Ramos (cell line): ENCODE results near the gene KLHL7.

Source experiments
- in situ Hi-C: fragments of 300-500 bp; cut with MboI; formaldehyde crosslinking; loops from one replicate; pipeline ENCODE4 v1.14.3; 2022; ENCODE audit warnings: low sequenced_read_pairs; ENCODE audit not compliant: unreplicated experiment

KLHL7 gene

DNA sequence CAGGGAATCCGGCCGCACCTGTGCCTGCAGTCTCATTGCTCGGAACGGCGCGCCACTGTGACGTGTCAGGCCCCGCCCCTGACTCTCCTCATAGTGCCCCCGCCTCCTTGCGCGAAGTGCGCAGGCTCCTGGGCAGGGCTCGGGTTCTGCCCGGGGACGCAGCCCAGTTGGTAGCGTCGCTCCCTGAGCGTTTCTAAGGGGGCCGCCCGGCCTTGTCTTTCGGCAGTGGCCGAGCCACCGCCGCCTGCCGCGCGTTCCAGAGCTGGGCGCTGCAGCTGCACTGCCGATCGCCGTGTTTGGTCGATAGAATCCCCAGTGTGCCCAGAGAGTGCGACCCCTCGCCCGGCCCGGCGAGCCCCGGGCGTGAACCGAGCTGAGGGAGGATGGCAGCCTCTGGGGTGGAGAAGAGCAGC is at the start of gene KLHL7:
KLHL7 (plus strand) TSS at position 142 of the 413 bp plus-strand sequence; CDS start at position 384, 242 bp downstream.
- in situ Hi-C loops: no loop called here

DNA sequence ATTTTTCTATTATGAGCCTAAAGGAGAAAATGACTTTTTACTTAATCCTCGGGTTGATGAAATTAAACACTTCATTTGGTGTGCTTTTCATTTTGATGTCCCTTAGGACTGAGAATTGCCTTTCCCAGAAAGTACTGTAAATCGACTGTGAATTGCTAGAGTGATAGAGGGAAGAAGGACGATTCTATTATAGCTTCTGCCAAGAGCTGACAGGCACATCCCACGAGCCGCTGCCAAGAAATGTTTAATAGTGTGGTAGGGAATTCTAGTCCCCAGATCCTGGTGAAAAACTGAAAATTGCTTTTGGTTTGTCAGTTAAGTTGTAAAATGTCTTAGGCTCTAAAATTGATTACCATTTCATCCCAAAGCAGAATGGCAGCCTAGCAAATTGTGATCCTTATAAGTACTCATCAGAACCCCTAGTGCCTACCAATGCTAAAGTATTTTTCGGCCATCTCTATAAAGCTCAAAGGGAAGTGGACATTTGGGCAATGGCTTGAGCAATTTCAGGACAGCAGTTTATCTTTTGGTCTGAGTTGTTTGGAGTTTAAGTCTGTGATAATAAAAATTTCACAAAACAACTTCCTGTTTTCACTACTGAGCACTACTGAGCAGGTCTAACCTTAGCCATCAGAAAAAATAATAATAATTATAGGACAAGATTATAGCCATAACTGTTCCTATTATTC is 47.0 kb upstream of the KLHL7 start:
- in situ Hi-C loops: loop anchor here (25.0 kb wide), 1 partner anchor 971 kb away; no protein-coding TSS in a partner anchor

DNA sequence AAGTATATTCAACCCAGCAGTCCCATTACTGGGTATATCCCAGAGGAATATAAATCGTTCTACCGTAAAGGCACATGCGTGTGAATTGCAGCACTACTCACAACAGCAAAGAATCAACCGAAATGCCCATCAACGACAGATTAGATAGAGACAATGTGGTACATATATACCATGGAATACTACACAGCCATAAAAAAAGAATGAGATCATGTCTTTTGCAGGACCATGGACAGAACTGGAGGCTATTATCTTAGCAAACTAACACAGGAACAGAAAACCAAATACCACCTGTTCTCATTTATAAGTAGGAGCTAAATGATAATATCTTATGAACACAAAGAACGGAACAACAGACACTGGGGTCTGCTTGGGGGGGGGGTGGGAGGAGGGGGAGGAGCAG is 44.3 kb upstream of the KLHL7 start:
- in situ Hi-C loops: loop anchor here (10.0 to 25.0 kb wide), 2 partner anchors 497 to 974 kb away; no protein-coding TSS in a partner anchor

- in situ Hi-C loops: loop anchor here (10.0 to 25.0 kb wide), 2 partner anchors 498 to 975 kb away; no protein-coding TSS in a partner anchor
These were observed 43.1 kb upstream of the KLHL7 start for GRCh38 chr7:23062452-23062851.

DNA sequence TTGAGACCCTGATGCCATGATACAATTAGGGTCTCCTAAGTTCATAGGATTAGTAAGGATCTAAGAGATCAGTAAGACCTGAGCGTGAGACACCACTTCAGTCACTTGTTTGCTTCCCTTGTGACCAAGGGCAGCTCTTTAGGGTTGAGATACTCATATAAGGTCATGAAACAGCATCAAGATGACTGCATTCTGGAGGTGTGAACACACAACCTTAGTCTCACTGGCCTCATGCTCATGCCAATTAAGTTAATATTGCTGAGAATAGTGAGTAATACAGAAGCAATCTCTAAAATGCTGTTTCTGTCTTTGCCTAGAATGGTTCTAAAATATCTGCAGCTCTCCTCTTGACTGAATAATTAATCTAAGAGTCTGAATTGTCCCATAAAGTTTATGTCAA is 39.6 kb upstream of the KLHL7 start:
- in situ Hi-C loops: loop anchor here (10.0 to 25.0 kb wide), 2 partner anchors 501 to 979 kb away; no protein-coding TSS in a partner anchor

- in situ Hi-C loops: loop anchor here (10.0 to 25.0 kb wide), 2 partner anchors 502 to 980 kb away; no protein-coding TSS in a partner anchor
These were observed 38.3 kb upstream of the KLHL7 start for GRCh38 chr7:23067271-23067670.

DNA sequence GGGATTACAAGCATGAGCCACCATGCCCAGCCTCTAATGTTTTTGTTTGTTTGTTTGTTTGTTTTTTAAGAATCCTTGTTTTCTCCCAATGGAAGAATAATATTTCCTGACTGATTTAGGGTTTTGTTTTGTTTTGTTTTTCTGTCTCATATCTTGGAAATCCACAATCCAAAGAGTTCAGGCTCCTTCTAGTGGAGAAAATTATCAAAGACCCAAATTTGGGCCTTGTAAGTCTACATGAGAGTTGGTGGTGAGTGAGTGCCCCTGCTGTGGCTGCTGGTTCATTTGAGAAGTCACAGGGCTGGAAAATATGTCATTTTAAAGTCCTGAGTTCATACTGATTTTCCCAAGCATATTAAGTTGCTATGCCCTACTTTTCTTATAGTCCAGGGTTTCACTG is 33.5 kb upstream of the KLHL7 start:
- in situ Hi-C loops: loop anchor here (25.0 kb wide), 1 partner anchor 985 kb away; no protein-coding TSS in a partner anchor

DNA sequence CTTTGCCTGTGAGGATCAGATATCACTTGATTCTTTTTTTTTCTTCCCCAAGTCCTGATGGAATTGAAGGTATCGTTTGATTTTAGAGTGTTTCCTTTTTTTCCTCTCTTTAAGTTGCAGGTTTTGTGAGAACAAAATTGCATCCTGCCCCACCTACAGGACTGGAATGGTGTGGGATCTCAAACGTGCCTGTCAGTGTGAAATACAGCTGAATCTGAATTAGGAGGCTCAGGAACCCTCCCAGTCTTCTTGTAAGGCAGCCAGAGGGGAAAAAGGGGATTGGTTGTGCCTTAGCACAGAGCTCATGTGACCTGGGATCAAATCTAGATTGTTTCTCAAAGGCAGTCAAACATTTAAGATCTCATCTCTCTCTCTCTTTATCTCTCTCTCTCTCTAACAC is 32.7 kb upstream of the KLHL7 start:
- in situ Hi-C loops: loop anchor here (25.0 kb wide), 1 partner anchor 986 kb away; no protein-coding TSS in a partner anchor

DNA sequence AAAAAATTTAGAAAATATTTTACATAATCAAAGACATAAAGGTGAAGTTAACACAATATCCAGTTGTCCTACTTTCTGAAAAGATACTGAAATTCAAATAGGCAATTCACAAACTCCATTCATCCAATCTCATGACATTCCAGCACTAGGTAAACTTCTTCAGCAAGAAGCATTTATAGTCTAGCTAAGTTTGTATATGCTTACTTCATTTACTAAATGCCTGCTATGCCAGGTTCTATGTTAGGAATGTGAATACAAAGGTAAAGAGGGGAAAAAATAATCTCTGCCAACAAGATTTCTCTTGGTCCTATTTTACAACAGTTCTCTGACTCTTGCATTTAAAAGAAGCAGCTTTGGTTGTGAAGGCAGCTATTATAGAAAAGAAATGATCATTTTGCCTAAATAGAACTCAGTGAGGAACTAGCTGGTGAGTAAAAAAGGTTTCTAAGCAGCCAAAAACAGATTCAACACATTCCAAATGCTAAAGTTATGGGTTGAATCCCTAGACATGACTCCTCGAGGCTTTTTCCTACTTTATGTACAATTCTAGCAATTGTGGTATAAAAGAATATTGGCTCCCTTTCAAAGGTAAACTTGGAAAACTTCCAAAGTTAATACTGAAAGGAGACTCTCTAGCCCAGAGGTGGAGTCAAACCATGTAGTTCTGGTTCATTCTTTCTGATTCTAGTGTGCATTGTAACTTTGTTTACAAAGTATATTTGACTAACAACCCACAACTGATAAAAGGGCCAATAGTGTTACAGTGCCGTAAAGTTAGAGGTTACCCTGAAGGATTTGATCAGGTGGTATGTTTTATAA is 30.9 kb upstream of the KLHL7 start:
- in situ Hi-C loops: loop anchor here (25.0 kb wide), 1 partner anchor 987 kb away; no protein-coding TSS in a partner anchor

DNA sequence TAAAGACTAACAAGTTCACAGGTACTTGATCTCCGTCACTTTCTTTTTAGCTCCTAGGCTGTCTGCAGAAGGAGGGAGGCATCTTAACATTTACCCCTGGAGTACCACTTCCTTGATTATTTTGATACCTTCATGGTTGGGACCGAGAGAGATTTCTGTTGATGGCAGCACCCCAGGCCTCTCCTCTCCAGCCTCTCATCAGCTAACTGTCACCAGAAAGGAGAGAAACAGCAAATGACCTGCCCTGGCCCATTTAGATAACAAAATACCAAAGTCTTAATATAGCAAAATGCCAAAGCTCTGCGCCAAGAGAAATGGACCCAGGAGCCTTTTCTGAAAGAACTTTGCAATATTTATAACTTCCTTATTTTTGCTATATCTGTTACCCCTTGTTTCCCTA is 30.0 kb upstream of the KLHL7 start:
- in situ Hi-C loops: no loop called here

DNA sequence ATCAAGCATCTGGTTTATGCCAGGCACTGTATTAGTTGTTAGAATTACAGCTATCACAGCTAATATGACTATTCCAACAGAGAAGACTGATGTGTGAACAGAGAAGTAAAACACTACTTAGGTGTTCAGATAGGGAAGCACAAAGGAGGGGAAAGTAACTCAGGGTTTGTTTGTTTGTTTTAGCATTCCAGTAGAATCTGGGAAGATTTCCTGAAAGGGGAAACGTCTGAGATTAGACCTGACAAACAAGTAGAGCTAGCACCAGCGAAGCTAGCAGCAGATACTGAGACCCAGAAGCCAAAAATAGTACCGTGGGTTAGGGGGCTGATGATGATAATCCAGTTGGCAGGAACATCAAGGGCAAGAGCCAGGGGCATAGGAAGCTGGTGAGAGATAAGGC is 28.8 kb upstream of the KLHL7 start:
- in situ Hi-C loops: no loop called here

- in situ Hi-C loops: no loop called here
These were observed 12.5 kb upstream of the KLHL7 start for GRCh38 chr7:23093111-23093510.

- in situ Hi-C loops: no loop called here
These were observed 12.0 kb upstream of the KLHL7 start for GRCh38 chr7:23093546-23093945.

DNA sequence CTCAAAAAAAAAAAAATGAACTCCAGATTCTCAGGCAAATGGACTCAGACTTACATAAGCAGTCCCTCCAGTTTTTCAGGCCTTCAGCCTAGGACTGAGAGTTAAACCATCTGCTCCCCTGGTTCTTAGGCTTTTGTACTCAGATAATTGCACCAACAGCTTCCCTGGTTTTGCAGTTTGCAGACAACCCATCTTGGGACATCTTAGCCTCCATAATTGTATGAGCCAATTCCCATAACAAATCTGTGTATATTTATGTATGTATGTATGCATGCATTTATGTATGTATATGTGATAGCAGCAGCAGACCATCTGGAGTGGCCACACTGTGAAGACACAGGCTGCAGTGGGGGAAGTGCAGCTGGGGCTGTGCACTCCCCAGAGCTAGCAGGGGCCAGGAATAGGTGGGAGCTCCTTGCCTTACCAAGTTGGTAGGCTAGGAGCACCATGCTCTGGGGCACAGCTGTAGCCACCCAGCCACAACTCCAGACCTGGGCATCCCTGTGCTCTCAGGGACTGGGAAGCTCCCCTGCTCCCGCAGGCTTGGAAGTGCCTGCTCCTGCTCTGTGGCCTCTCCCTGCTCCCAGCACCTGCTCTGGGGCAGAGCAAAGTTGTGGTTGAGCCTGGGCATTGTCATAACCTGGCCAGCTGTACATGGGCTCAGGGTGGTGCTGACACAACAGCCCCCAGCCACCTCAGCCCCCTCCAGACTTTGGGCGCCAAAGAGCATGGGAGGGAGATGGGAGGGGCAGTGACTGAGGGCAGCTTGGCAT is 8.9 kb upstream of the KLHL7 start:
- in situ Hi-C loops: no loop called here

DNA sequence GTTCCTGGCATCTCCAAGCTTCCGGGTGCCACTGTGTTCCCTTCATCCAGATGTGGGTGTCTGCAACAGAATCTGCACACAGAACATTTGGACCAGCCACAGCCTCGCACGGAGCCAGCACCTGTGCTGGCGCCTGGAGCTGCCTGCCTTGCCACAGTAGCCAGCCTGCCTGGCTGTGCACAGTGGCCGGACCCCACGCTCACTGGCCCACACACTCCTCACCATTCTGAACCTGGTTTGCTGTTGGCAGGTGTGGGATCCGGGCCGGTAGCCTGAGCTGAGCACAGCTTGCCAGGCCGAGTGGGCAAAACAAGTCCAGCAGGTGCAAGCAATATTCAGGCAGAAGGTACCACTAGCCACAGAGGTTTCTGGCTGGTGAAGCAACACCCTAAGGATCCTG is 7.6 kb upstream of the KLHL7 start:
- in situ Hi-C loops: no loop called here

DNA sequence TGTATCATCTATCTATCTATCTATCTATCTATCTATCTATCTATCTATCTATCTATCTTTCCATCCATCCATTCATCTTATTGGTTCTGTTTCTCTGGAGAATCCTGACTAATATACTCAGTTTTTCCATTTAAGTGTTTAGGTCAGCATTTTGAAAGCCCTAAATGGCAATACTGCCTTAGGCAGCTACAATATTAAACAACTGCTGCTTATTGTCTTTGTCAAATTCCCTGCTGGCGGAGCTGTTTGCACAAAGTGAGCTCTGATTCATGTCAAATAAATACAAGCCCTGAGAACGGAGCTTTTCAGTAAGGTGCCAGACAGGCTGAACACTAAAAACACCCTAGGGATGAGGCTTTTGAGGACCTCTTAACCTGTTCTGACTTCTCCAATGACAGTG is 7.1 kb upstream of the KLHL7 start:
- in situ Hi-C loops: no loop called here

DNA sequence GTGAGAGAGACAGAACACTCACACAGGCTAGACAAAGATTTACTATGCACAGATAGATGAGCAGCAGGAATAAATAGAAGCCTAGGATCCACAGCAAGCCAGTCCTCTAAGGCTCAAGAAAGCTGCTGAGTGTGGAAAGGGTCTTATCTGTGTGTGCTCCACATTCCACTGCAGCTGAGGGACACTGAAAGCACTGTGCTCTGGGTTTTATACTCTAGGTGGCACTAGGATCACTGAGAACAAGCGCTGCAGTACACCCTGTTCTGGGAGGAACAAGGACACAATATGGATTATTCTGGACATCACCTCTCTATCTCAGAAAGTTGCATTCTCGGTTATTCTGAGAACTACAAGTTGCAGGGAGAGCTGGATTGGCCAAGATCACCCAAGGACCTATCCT is 4.9 kb upstream of the KLHL7 start:
- in situ Hi-C loops: no loop called here

DNA sequence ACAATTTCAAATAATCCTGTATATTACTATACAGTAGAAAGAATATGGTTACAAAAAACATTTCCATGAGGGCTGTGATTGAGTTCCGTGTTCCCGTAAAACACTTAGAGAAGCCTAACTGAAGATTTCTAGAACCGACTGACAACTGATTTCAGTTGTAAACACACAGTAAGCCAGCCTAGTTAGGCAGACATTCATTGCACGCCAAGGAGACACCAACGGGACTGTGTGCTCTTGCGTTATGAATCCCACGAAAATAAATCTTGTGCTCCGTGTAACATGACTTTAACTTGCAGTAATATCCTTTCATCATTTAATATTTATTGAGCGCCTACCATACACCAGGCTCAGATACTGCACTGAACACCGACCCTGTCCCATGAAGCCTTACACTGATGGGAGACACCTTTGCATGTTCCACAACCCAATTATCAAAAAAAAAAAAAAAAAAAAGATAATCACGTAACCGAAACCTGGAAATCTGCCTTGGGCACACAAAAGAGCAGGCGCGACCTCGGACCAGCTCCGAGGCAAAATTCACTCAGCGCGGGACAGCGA is 420 bp upstream of the KLHL7 start:
- in situ Hi-C loops: no loop called here

DNA sequence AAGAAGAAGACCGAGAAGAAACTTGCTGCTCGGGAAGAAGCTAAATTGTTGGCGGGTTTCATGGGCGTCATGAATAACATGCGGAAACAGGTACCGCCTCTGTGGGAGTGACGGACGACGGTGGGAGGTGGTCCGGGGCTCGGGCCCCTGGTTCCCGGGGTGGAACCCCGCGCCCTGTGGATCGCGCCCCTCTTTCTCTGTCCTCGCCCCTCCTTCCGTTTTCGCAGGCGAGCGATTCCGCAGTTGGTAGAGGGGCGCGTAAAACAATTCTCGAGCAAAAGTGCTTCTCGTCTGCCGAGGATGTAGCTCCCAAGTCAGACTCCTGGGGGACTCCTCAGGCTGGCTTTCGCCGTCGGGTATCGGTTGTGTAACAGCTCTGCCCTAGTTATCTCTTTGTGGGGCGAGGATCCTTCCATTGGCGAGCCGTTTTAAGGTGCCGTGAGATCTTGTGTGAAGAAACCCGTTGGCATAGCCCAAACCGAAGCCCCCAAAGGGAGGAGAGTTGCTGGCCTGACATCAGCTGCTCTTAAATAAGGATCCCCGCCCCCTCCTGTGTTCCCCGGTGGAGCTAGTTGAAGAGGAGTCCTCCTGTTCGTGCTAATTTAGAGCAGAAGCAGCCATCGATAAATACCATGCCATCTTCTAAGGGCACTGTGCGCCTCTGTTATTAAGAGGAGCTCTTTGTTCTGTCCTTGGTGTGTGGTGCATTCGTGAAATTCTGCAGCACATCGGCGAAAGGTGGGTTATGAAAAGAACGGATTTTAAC is 655 bp downstream of the KLHL7 start:
- in situ Hi-C loops: no loop called here
